T-cell (primary cell): ENCODE results near the gene STAU1. TPM values are rescaled to one million over a fixed set of nuclear protein-coding genes. Genes with fewer than 3 reads are reported as not detected.
A peak's percentile ranks its signal among the peaks of the same experiment; 100 is the strongest.

ENCODE experiments used
- ATAC-seq, 4 experiments: fragments of 200-7000 bp in 3 of 4; fragments of 150-1000 bp in 1 of 4; cut with Tn5 transposase; replicated peaks in 1 of 4; 1 replicate in 3 of 4; 2 replicates in 1 of 4; pipeline ENCODE4 v1.10.0; 2021; ENCODE audit warnings: moderate library complexity in 3 of 4, mild to moderate bottlenecking in 2 of 4, moderate number of reproducible peaks in 1 of 4
- CTCF ChIA-PET, 2 donors: fragments of 300-600 bp; sonication (Branson Sonifier 250); formaldehyde crosslinking; loops; one replicate each; lab custom pipeline; 2022; ENCODE audit warnings: antibody characterized with exemption in 2 of 2; lab: Charles Lee
- POLR2A ChIA-PET, 2 donors: fragments of 300-600 bp; sonication (Branson Sonifier 250); formaldehyde crosslinking; loops; one replicate each; lab custom pipeline; 2022; ENCODE audit warnings: antibody characterized with exemption in 2 of 2; lab: Charles Lee
- DNase-seq, 35 experiments: peaks; one replicate each; pipeline versions ENCODE4 v3.0.0 to v3.0.0-alpha.2; 2013 to 2023
- H3K27ac ChIP-seq: one replicate; pipeline ENCODE4 v1.5.1; 2013; ENCODE audit warnings: low read length
- H3K27me3 ChIP-seq, 2 experiments: replicated peaks in 1 of 2; 1 replicate in 1 of 2; 2 replicates in 1 of 2; pipeline versions ENCODE4 v1.6.1 to v1.7.0; 2013; ENCODE audit warnings: low read length in 1 of 2, mixed read lengths in 1 of 2; ENCODE audit not compliant: control insufficient read depth in 2 of 2, insufficient read depth in 2 of 2; ENCODE audit errors: extremely low read depth in 1 of 2
- H3K36me3 ChIP-seq, 2 donors: 1 replicate in 1 of 2; 2 replicates in 1 of 2; pipeline versions ENCODE4 v1.6.1 to v1.7.0; 2013; ENCODE audit warnings: low read length in 1 of 2; ENCODE audit not compliant: control insufficient read depth in 2 of 2, insufficient read depth in 1 of 2; ENCODE audit errors: extremely low read depth in 1 of 2
- H3K4me1 ChIP-seq, 2 experiments: 1 replicate in 1 of 2; 2 replicates in 1 of 2; pipeline versions ENCODE4 v1.6.1 to v1.7.0; 2013; ENCODE audit warnings: low read length in 2 of 2, mixed read lengths in 1 of 2; ENCODE audit not compliant: insufficient read depth in 2 of 2, control insufficient read depth in 1 of 2; ENCODE audit errors: extremely low read depth in 1 of 2
- H3K4me3 ChIP-seq, 2 donors: 1 replicate in 1 of 2; 2 replicates in 1 of 2; pipeline versions ENCODE4 v1.5.1 to v1.7.0; 2013; ENCODE audit warnings: mild to moderate bottlenecking in 2 of 2, low read length in 1 of 2, moderate library complexity in 1 of 2; ENCODE audit not compliant: control insufficient read depth in 1 of 2; ENCODE audit errors: extremely low read depth in 1 of 2
- H3K9me3 ChIP-seq: 2 replicates; pipeline ENCODE4 v1.7.0; 2013
- H3K27ac Mint-ChIP-seq, 2 donors: one replicate each; pipeline ENCODE4 v1.8.0; 2020 to 2021; ENCODE audit warnings: mild to moderate bottlenecking in 2 of 2, mixed read lengths in 2 of 2
- H3K27me3 Mint-ChIP-seq, 2 donors: one replicate each; pipeline ENCODE4 v1.8.0; 2021 to 2022; ENCODE audit warnings: mixed read lengths in 2 of 2
- H3K36me3 Mint-ChIP-seq: one replicate; pipeline ENCODE4 v1.8.0; 2021; ENCODE audit warnings: mixed read lengths
- H3K4me1 Mint-ChIP-seq, 3 donors: one replicate each; pipeline ENCODE4 v1.8.0; 2020 to 2022; ENCODE audit warnings: mixed read lengths in 3 of 3, mild to moderate bottlenecking in 1 of 3
- H3K4me3 Mint-ChIP-seq, 3 donors: one replicate each; pipeline ENCODE4 v1.8.0; 2020 to 2022; ENCODE audit warnings: mild to moderate bottlenecking in 3 of 3, mixed read lengths in 3 of 3, moderate library complexity in 3 of 3
- H3K9me3 Mint-ChIP-seq, 3 donors: one replicate each; pipeline ENCODE4 v1.8.0; 2020 to 2022; ENCODE audit warnings: mixed read lengths in 3 of 3
- WGBS: methylation state at CpG from one replicate; pipeline ENCODE4 v1.1.5; 2013; ENCODE audit warnings: missing lambda C conversion rate; ENCODE audit not compliant: insufficient coverage; 5-methylcytosine and 5-hydroxymethylcytosine counted together
- total RNA-seq, 35 experiments: library from RNA in 6 of 35; stranded (reverse) in 6 of 35; fragments of 120-200 nt in 1 of 35; gene quantifications; one replicate each; pipeline versions ENCODE4 v1.2.1 to v1.2.4 and lab custom pipeline; 2013 to 2026

Gene STAU1
- total RNA-seq, 5 donors from 2014 or later (not counting 1 experiment from before 2014, with no cell fraction given), result 39.3 to 52.8 (median 43.6) TPM

DNA sequence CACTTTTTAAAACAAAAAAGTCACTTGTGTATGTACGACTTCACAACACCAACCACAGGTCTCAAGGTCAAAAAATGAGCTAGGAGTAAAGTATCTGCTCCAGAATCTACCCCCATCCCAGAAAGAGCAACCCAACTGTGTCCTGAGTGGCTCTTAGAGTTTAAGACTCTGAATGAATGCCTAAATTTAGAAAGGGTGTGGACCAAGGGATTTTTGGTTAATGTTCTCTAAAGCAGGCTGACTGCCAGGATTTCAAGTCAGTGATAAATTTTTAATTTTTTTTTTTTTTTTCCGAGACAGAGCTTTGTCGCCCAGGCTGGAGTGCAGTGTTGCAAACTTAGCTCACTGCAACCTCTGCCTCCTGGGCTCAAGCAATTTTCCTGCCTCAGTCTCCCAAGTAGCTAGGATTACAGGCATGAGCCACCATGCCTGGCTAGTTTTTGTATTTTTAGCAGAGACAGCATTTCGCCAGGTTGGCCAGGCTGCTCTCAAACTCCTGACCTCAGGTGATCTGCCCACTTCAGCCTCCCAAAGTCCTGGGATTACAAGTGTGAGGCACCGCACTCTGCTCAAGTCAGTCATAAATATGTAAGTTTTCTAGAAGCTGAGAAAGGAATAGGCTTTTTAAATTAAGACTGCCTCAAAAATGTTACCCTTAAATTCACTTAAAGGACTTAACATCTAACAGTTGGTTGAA, 20.2 kb downstream of the STAU1 start:
- no peaks in the 10 kb centered on the region for H3K27me3 Mint-ChIP-seq
- Histone ChIP-seq H3K4me3 (no peak overlapping the region), H3K27ac (no peak overlapping the region), H3K9me3 (no peaks in the 10 kb centered on the region), H3K36me3 (peaks cover 3 to 29% of the 10 kb centered on the region in 2 donors), H3K4me1 (peaks cover 13 to 18% of the 10 kb centered on the region in 2 experiments), H3K27me3 (no peaks in the 10 kb centered on the region)
- DNase-seq, result no peak
- peaks cover 22% of the 10 kb centered on the region for H3K36me3 Mint-ChIP-seq
- peaks cover 60 to 66% (median 65%) of the 10 kb centered on the region in 3 donors for H3K4me1 Mint-ChIP-seq
- peak overlapping the region in 1 of 3 donors; percentile 38 for H3K4me3 Mint-ChIP-seq
- ChIA-PET CTCF (interaction anchor here (0.5 to 1.8 kb wide), 6 partner anchors 15 to 217 kb away, joined by 3 to 7 read pairs (median 4); no protein-coding TSS in a partner anchor), POLR2A (interaction anchor here (0.6 to 1.1 kb wide), 2 partner anchors 30 to 51 kb away, joined by 3 to 4 read pairs; no protein-coding TSS in a partner anchor)
- no peak for ATAC-seq
- H3K9me3 Mint-ChIP-seq, result no peaks in the 10 kb centered on the region
- 88% methylated on average over 3 of the region's 5 CpGs for WGBS
- H3K27ac Mint-ChIP-seq, result peak overlapping the region; percentile 62 to 83

DNA sequence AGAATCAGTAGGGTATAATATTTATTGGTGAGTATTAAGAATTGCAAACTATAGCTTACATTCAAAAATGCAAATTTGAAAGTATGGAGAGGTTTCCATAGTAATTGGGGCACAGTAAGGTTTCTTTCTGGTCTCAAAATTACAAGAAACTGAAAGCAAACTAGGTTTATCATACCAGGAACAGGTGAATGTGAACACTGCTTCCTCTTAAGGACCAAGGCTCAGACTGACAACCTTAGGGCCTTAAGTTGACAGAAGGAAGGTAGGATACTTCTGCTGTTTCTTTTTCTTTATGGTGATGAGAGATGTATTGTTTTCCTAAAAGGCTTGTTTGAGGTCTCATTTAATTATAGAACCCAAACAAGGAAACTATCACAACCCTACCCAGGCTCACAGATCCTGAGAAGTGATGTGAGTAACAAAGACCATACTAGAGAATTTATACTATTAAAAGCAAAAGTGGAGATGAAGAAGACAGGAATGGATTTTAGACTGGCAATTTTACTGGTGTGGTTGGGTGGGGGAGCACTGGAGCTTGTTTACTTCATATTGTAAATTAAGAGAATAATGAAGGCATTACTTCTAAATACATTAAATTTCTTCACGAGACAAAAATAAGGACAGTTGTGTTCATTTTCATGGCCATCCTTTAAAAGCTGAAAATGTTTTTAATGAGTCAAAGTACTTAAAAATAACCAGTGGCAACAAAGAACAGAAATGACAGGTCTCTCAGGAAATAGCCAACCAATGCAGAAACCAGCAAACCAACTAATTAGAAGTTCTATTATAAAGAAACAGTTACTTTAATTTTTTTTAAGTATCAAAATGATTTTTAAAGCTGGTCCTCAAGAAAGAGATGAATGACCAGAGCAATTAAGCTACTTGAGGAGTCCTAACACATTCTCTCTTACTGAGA, 21.3 kb downstream of the STAU1 start:
- ATAC-seq (no peak), DNase-seq (no peak)
- Mint-ChIP-seq H3K4me1 (peaks cover 62 to 64% (median 64%) of the 10 kb centered on the region in 3 donors), H3K27ac (peak overlapping the region; percentile 62 to 83), H3K9me3 (no peaks in the 10 kb centered on the region), H3K4me3 (peak overlapping the region in 1 of 3 donors; percentile 20), H3K27me3 (no peaks in the 10 kb centered on the region), H3K36me3 (peaks cover 22% of the 10 kb centered on the region)
- Histone ChIP-seq H3K4me3 (no peak overlapping the region), H3K27ac (peak overlapping the region; percentile 15), H3K36me3 (peaks cover 3 to 23% of the 10 kb centered on the region in 2 donors), H3K4me1 (peaks cover 14 to 18% of the 10 kb centered on the region in 2 experiments), H3K27me3 (no peaks in the 10 kb centered on the region), H3K9me3 (no peaks in the 10 kb centered on the region)
- CTCF ChIA-PET, result interaction anchor here (1.3 kb wide), 2 partner anchors 34 to 50 kb away, joined by 3 read pairs; no protein-coding TSS in a partner anchor
- WGBS, result no CpG with 5 or more reads among the region's 1 CpG
- POLR2A ChIA-PET, result no interaction called here

- ChIA-PET CTCF (no interaction called here), POLR2A (interaction anchor here in 1 of 2 donors (0.5 kb wide), 1 partner anchor 9 kb away, joined by 4 read pairs; no protein-coding TSS in a partner anchor)
- Histone ChIP-seq H3K4me1 (peaks cover 18 to 20% of the 10 kb centered on the region in 2 experiments), H3K36me3 (peaks cover 3 to 19% of the 10 kb centered on the region in 2 donors), H3K27ac (no peak overlapping the region), H3K4me3 (no peak overlapping the region), H3K9me3 (no peaks in the 10 kb centered on the region), H3K27me3 (no peaks in the 10 kb centered on the region)
- Mint-ChIP-seq H3K27ac (peak overlapping the region in 1 of 2 donors; percentile 21), H3K4me1 (peaks cover 64 to 69% (median 67%) of the 10 kb centered on the region in 3 donors), H3K4me3 (no peak overlapping the region), H3K9me3 (no peaks in the 10 kb centered on the region), H3K27me3 (no peaks in the 10 kb centered on the region), H3K36me3 (peaks cover 20% of the 10 kb centered on the region)
- ATAC-seq, result no peak
- DNase-seq, result no peak
- no CpG with 5 or more reads among the region's 5 CpGs for WGBS
These were observed 22.5 kb downstream of the STAU1 start for GRCh38 chr20:49165611-49166010.

DNA sequence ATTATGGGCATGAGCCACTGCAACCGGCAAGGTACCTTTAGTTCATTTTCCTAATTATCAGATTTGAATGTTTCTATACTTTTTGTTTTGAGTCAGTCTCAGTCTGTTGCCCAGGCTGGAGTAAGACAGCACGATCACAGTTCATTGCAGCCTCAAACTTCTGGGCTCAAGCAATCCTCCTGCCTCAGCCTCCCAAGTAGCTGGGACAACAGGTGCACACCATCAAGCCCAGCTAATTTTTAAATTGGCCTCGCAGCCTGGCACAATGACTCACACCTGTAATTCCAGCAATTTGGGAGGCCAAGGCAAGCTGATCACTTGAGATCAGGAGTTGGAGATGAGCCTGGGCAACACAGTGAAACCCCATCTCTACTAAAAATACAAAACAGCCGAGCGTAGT, 24.4 kb downstream of the STAU1 start:
- Mint-ChIP-seq H3K27me3 (no peaks in the 10 kb centered on the region), H3K36me3 (peaks cover 25% of the 10 kb centered on the region), H3K9me3 (no peaks in the 10 kb centered on the region), H3K4me1 (peaks cover 55 to 65% (median 60%) of the 10 kb centered on the region in 3 donors), H3K27ac (no peak overlapping the region), H3K4me3 (no peak overlapping the region)
- ATAC-seq (no peak), DNase-seq (no peak)
- WGBS, result 96% methylated on average over 2 of the region's 5 CpGs
- H3K4me3 ChIP-seq, result no peak overlapping the region
- no peak overlapping the region for H3K27ac ChIP-seq
- peaks cover 3 to 22% of the 10 kb centered on the region in 2 donors for H3K36me3 ChIP-seq
- H3K4me1 ChIP-seq, result peaks cover 11 to 16% of the 10 kb centered on the region in 2 experiments
- CTCF ChIA-PET, result interaction anchor here in 1 of 2 donors (0.7 kb wide), 1 partner anchor 1362 kb away, joined by 3 read pairs; no protein-coding TSS in a partner anchor
- no peaks in the 10 kb centered on the region for H3K27me3 ChIP-seq
- no peaks in the 10 kb centered on the region for H3K9me3 ChIP-seq
- POLR2A ChIA-PET, result no interaction called here

- DNase-seq (no peak), ATAC-seq (no peak)
- H3K27me3 ChIP-seq, result no peaks in the 10 kb centered on the region
- no peak overlapping the region for H3K4me3 ChIP-seq
- peaks cover 0 to 10% of the 10 kb centered on the region in 2 experiments for H3K4me1 ChIP-seq
- H3K36me3 Mint-ChIP-seq, result peaks cover 25% of the 10 kb centered on the region
- H3K9me3 ChIP-seq, result no peaks in the 10 kb centered on the region
- peaks cover 3 to 23% of the 10 kb centered on the region in 2 donors for H3K36me3 ChIP-seq
- 97% methylated on average over 3 of the region's 6 CpGs for WGBS
- H3K4me3 Mint-ChIP-seq, result no peak overlapping the region
- peak overlapping the region in 1 of 2 donors; percentile 41 for H3K27ac Mint-ChIP-seq
- ChIA-PET POLR2A (no interaction called here), CTCF (no interaction called here)
- H3K9me3 Mint-ChIP-seq, result no peaks in the 10 kb centered on the region
- no peak overlapping the region for H3K27ac ChIP-seq
- H3K27me3 Mint-ChIP-seq, result no peaks in the 10 kb centered on the region
- peaks cover 37 to 51% (median 47%) of the 10 kb centered on the region in 3 donors for H3K4me1 Mint-ChIP-seq
These were observed 26.5 kb downstream of the STAU1 start for GRCh38 chr20:49161428-49162152.
